ENCODE measurements around the gene NWD2. TPM values are rescaled to one million over a fixed set of nuclear protein-coding genes. Genes with fewer than 3 reads are reported as not detected.
"Not testable (repeated sequence)": the region's sequence is repeated elsewhere in the genome, so short reads cannot be mapped to it uniquely, and the experiment has no call there.

The NWD2 gene
- total RNA-seq, 1 experiment from 2014 or later = not detected

DNA sequence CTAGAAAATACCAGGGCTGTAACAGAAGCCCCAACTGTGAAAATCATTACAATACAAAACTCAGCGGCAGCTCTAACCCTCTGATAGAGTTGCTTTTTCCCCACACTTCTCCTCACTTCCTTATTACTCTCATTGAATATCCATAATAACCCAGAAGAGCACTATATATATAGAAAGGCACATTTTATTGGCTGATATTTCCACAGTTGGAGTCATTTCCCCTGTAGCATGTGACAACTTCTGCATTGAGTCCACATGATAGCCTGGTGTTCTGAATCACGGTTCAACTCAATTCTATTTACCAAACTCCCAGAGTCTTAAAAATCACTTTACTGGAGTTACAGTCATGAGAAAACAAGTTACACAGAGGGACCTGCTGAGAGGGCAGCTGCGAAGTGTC, 46.6 kb upstream of the NWD2 start:
- H2AK5ac ChIP-seq (ENCODE audit: insufficient read length, low read length) = no peak overlapping the region
- H3K23ac ChIP-seq (ENCODE audit: insufficient read length, low read depth, low read length) = no peak overlapping the region
- TF ChIP-seq, protein P1, sequence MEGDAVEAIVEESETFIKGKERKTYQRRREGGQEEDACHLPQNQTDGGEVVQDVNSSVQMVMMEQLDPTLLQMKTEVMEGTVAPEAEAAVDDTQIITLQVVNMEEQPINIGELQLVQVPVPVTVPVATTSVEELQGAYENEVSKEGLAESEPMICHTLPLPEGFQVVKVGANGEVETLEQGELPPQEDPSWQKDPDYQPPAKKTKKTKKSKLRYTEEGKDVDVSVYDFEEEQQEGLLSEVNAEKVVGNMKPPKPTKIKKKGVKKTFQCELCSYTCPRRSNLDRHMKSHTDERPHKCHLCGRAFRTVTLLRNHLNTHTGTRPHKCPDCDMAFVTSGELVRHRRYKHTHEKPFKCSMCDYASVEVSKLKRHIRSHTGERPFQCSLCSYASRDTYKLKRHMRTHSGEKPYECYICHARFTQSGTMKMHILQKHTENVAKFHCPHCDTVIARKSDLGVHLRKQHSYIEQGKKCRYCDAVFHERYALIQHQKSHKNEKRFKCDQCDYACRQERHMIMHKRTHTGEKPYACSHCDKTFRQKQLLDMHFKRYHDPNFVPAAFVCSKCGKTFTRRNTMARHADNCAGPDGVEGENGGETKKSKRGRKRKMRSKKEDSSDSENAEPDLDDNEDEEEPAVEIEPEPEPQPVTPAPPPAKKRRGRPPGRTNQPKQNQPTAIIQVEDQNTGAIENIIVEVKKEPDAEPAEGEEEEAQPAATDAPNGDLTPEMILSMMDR (conservative IDR thresholded peaks at IDR 0.05) = no peak
- Mint-ChIP-seq H3K9me3 (peaks cover under 1% of the 10 kb centered on the region in 2 experiments; a peak in 2 of 5 replicates), H3K36me3 (ENCODE audit: insufficient read depth in 1 of 3, low read depth in 3 of 3) (peaks cover 0 to 1% (median 0%) of the 10 kb centered on the region in 3 experiments; a peak in 1 of 7 replicates), H3K4me3 (no peak overlapping the region), H3K27ac (no peak overlapping the region; a peak in 1 of 7 replicates), H3K4me1 (no peaks in the 10 kb centered on the region), H3K27me3 (ENCODE audit: low read depth) (peaks cover 1% of the 10 kb centered on the region)
- no peak overlapping the region for H2BK5ac ChIP-seq (ENCODE audit: insufficient read length, low read length)
- H3K4me1 ChIP-seq (ENCODE audit: insufficient read depth, low read length) = no peaks in the 10 kb centered on the region
- no peak overlapping the region for H3K18ac ChIP-seq (ENCODE audit: insufficient read length, low read depth, low read length)
- no CpG with 5 or more reads among the region's 3 CpGs for WGBS (ENCODE audit: extremely low coverage, insufficient read length, low lambda C conversion rate)
- H3K27me3 ChIP-seq (ENCODE audit: insufficient read depth, low read length) = no peaks in the 10 kb centered on the region
- no peak for DNase-seq
- H2BK12ac ChIP-seq (ENCODE audit: insufficient read length, low read depth, low read length) = no peak overlapping the region
- H4K8ac ChIP-seq (replicated peaks; ENCODE audit: insufficient read length, low read depth, low read length) = no peak overlapping the region
- H3K4ac ChIP-seq (ENCODE audit: low read depth, low read length) = no peak overlapping the region
- H3K27ac ChIP-seq (ENCODE audit: insufficient read length, low read depth, low read length) = no peak overlapping the region
- no peak overlapping the region for H3K9ac ChIP-seq (ENCODE audit: extremely low read depth, insufficient read length, low read length)
- no peaks in the 10 kb centered on the region for H4K20me1 ChIP-seq (ENCODE audit: control insufficient read depth, insufficient read depth, insufficient read length)
- no peaks in the 10 kb centered on the region for H3K9me3 ChIP-seq (ENCODE audit: control insufficient read depth, low read depth, low read length)
- no peaks in the 10 kb centered on the region for H3K79me1 ChIP-seq (ENCODE audit: insufficient read depth, low read depth, low read length, poor library complexity, severe bottlenecking)
- H2AFZ ChIP-seq (ENCODE audit: low read length) = no peak overlapping the region
- H3K23me2 ChIP-seq (ENCODE audit: insufficient read length, low read depth, low read length, poor library complexity, severe bottlenecking) = no peaks in the 10 kb centered on the region
- no peaks in the 10 kb centered on the region for H3K79me2 ChIP-seq (ENCODE audit: insufficient read depth, low read length)
- H2BK120ac ChIP-seq (ENCODE audit: low read depth, low read length, poor library complexity, severe bottlenecking) = no peak overlapping the region
- no peak overlapping the region for H3K4me2 ChIP-seq (ENCODE audit: insufficient read depth, insufficient read length, low read length)
- no peak overlapping the region for H2BK15ac ChIP-seq (ENCODE audit: low read depth, low read length)
- H3T11ph ChIP-seq (ENCODE audit: low read length) = no peak overlapping the region
- H2BK20ac ChIP-seq (ENCODE audit: low read depth, low read length, poor library complexity, severe bottlenecking) = no peak overlapping the region
- no peak overlapping the region for H4K5ac ChIP-seq (ENCODE audit: insufficient read length, low read depth, low read length)
- H3K56ac ChIP-seq (ENCODE audit: insufficient read length, low read depth, low read length) = no peak overlapping the region
- H4K91ac ChIP-seq (ENCODE audit: insufficient read length, low read depth, low read length) = no peak overlapping the region
- H3K14ac ChIP-seq (ENCODE audit: insufficient read depth, low read length) = no peak overlapping the region

DNA sequence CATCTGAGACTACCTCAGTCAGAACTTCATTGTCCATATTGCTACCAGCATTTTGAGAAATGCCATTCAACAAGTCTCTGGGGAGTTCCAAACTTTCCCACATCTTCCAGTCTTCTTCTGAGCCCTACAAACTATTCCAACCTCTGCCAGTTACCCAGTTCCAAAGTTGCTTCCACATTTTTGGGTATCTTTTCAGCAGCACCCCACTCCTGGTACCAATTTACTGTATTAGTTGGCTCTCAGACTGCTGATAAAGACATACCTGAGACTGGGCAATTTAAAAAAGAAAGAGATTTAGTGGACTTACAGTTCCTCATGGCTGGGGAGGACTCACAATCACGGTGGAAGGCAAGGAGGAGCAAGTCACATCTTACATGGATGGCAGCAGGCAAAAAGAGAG, 39.8 kb upstream of the NWD2 start:
- WGBS (ENCODE audit: extremely low coverage, insufficient read length, low lambda C conversion rate) = no CpG with 5 or more reads among the region's 1 CpG
- not testable (repeated sequence) for DNase-seq

More for the DNA sequence above, 39.8 kb upstream of the NWD2 start:
- H3K27me3 Mint-ChIP-seq (ENCODE audit: low read depth); H2AFZ ChIP-seq (ENCODE audit: low read length); H3K14ac ChIP-seq (ENCODE audit: insufficient read depth, low read length); H2BK20ac ChIP-seq (ENCODE audit: low read depth, low read length, poor library complexity, severe bottlenecking); H3K23ac ChIP-seq (ENCODE audit: insufficient read length, low read depth, low read length); H3K4ac ChIP-seq (ENCODE audit: low read depth, low read length); H3K4me1 Mint-ChIP-seq; H2AK5ac ChIP-seq (ENCODE audit: insufficient read length, low read length); H3K9ac ChIP-seq (ENCODE audit: extremely low read depth, insufficient read length, low read length); H3T11ph ChIP-seq (ENCODE audit: low read length); H2BK5ac ChIP-seq (ENCODE audit: insufficient read length, low read length); H3K79me2 ChIP-seq (ENCODE audit: insufficient read depth, low read length); H3K9me3 ChIP-seq (ENCODE audit: control insufficient read depth, low read depth, low read length); H3K23me2 ChIP-seq (ENCODE audit: insufficient read length, low read depth, low read length, poor library complexity, severe bottlenecking); H4K8ac ChIP-seq (replicated peaks; ENCODE audit: insufficient read length, low read depth, low read length); H4K20me1 ChIP-seq (ENCODE audit: control insufficient read depth, insufficient read depth, insufficient read length); H3K4me1 ChIP-seq (ENCODE audit: insufficient read depth, low read length); H3K4me2 ChIP-seq (ENCODE audit: insufficient read depth, insufficient read length, low read length); H2BK120ac ChIP-seq (ENCODE audit: low read depth, low read length, poor library complexity, severe bottlenecking); H4K5ac ChIP-seq (ENCODE audit: insufficient read length, low read depth, low read length); H2BK12ac ChIP-seq (ENCODE audit: insufficient read length, low read depth, low read length); H3K4me3 Mint-ChIP-seq; H3K27me3 ChIP-seq (ENCODE audit: insufficient read depth, low read length); H3K18ac ChIP-seq (ENCODE audit: insufficient read length, low read depth, low read length); H3K79me1 ChIP-seq (ENCODE audit: insufficient read depth, low read depth, low read length, poor library complexity, severe bottlenecking); H2BK15ac ChIP-seq (ENCODE audit: low read depth, low read length); H4K91ac ChIP-seq (ENCODE audit: insufficient read length, low read depth, low read length); H3K27ac Mint-ChIP-seq; H3K27ac ChIP-seq (ENCODE audit: insufficient read length, low read depth, low read length); H3K56ac ChIP-seq (ENCODE audit: insufficient read length, low read depth, low read length): not testable (repeated sequence)
- Mint-ChIP-seq H3K36me3 (ENCODE audit: insufficient read depth in 1 of 3, low read depth in 3 of 3) (peaks cover 8 to 22% (median 10%) of the 10 kb centered on the region in 3 experiments), H3K9me3 (peaks cover 29 to 32% of the 10 kb centered on the region in 2 experiments)

Measured in H9 (cell line).